Mammary epithelial cell (primary cell): ENCODE results near the gene TOX3.

Source experiments
- CTCF ChIP-seq, 2 donors: IDR thresholded peaks in 1 of 2; conservative IDR thresholded peaks in 1 of 2; 2 replicates each; pipeline ENCODE4 v1.5.1; 2011 to 2012; ENCODE audit warnings: inconsistent platforms in 2 of 2, low read length in 2 of 2, mild to moderate bottlenecking in 2 of 2, control low read depth in 1 of 2, low read depth in 1 of 2; ENCODE audit not compliant: insufficient read depth in 1 of 2; ENCODE audit errors: extremely low read depth in 1 of 2
- EZH2 ChIP-seq: IDR thresholded peaks from 2 replicates; pipeline ENCODE4 v1.6.1; 2012; ENCODE audit warnings: low read length, inconsistent platforms, borderline replicate concordance

GRCh38 chr16:52569701-52570100, 22.8 kb upstream of the TOX3 start:
- TF ChIP-seq CTCF (conservative IDR thresholded peaks at IDR 0.05 in 1 of 2, IDR thresholded peaks at IDR 0.05 in 1 of 2; ENCODE audit: extremely low read depth in 1 of 2, insufficient read depth in 1 of 2, low read depth in 1 of 2, low read length in 2 of 2), result no peak
- TF ChIP-seq EZH2, result no peak
